B cell (primary cell): ENCODE measurements around the gene HIBCH.

ENCODE experiments used
- EZH2 ChIP-seq: IDR thresholded peaks from 2 replicates; pipeline ENCODE4 v1.6.1; 2012; ENCODE audit warnings: borderline replicate concordance, low read depth, mild to moderate bottlenecking, moderate library complexity, low read length; ENCODE audit not compliant: insufficient read depth, poor library complexity, severe bottlenecking
- TF ChIP-seq, protein P1 (sequence below): fragments of 200-600 bp; IDR thresholded peaks from one replicate; pipeline ENCODE4 v1.8.0; 2022; ENCODE audit warnings: antibody characterized with exemption, mild to moderate bottlenecking

GRCh38 chr2:190270298-190270697, 49.3 kb downstream of the HIBCH start:
- TF ChIP-seq, protein P1, sequence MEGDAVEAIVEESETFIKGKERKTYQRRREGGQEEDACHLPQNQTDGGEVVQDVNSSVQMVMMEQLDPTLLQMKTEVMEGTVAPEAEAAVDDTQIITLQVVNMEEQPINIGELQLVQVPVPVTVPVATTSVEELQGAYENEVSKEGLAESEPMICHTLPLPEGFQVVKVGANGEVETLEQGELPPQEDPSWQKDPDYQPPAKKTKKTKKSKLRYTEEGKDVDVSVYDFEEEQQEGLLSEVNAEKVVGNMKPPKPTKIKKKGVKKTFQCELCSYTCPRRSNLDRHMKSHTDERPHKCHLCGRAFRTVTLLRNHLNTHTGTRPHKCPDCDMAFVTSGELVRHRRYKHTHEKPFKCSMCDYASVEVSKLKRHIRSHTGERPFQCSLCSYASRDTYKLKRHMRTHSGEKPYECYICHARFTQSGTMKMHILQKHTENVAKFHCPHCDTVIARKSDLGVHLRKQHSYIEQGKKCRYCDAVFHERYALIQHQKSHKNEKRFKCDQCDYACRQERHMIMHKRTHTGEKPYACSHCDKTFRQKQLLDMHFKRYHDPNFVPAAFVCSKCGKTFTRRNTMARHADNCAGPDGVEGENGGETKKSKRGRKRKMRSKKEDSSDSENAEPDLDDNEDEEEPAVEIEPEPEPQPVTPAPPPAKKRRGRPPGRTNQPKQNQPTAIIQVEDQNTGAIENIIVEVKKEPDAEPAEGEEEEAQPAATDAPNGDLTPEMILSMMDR: no peak
- no peak for TF ChIP-seq EZH2
